CD4-positive, alpha-beta T cell treated with Interleukin-15 for 4 hours (primary cell): ENCODE results near the gene CPNE8.

Experiments
- DNase-seq: peaks from one replicate; pipeline ENCODE4 v3.0.0-alpha.2; 2020; ENCODE audit warnings: low spot score

The CPNE8 gene

DNA sequence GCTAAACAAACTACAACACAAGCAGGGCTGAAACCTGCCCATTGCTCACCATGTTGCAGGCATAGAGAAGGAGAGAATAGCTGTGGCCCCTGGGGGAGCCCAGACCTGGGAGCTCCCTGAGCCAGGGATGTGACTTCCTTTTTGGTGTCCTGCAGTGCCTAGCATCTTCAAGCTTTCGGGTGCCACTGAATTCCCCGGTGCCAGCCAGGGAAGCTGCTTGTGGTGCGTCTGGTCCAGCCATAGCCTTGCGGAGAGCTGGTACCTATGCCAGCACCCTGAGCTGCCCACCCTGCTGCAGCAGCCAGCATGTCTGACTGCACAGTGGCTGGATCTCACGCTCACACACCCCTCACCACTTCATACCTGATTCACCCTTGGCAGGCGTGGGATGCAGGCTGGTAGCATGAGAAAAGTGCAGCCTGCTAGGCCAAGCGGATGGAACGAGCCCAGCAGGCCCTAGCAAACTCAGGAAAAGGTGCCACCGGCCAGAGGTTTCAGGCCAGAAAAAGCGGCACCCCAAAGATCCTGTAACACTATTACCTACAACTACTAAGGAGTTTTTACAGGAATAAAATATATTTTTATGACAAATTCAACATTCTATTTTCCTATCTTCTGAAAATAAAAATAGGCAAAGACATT lies 183.7 kb downstream of the CPNE8 start:
- no peak for DNase-seq

GRCh38 chr12:38720661-38721060 lies 184.7 kb downstream of the CPNE8 start:
- DNase-seq = no peak

DNA sequence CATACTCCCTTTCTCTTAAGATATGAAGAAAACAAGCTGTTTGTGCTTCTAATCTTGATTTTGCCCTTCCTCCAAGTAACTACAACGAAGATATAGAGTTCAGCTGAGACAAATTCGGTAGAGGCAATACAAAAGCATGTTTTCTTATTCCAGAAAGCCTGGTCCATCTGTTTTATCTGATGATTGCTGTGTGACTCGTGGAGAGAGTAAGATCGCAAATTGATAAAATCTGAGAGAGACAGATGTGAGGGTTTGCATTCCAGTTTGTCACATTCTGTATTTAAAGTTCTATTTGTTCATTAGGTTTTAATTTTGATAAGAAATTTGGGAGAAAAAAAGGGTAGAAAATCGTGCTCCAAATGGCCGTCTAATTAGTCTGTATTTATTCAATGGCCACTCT lies 192.1 kb downstream of the CPNE8 start:
- no peak for DNase-seq

DNA sequence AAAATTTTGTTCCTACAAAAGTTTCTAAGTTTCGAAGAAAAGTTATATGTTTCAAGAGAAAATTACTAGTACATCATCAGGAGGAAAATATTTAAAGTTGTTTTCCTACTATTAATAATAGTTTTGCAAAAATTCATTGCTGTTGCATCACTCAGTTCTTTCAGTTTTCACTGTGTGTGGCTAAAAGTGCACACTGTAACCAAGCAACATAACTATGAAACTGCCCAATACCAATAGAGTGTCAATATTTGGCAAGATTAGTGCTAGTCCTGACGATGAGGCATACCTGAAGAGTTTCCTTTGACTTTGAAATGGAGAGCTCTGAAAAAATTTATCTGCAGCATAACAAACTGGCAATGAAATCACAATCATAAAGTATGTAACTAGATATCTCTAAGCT lies 194.3 kb downstream of the CPNE8 start:
- no peak for DNase-seq

GRCh38 chr12:38708466-38708865 lies 196.9 kb downstream of the CPNE8 start:
- no peak for DNase-seq

DNA sequence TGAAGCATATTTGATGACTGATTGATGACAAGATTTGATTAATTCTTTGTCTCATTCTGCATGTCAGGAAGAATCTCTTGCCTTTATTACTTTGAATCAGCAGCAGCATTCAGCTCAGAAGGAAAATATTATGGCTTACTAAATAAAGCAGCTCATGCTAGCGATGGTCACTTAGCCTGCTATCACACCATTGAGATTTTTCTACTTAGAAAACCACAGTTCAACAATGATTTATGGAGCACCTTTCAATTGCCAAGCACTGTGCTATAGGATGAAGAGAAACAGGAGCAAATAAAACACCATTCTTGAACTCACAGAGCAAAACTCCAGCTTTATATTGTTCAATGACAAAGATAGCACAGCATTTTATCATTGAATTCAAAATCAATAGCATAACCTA lies 197.7 kb downstream of the CPNE8 start:
- DNase-seq = no peak

- DNase-seq = no peak
Observed at GRCh38 chr12:38697289-38697688, 208.1 kb downstream of the CPNE8 start.

- DNase-seq = no peak
Observed at GRCh38 chr12:38695057-38695456, 210.3 kb downstream of the CPNE8 start.

DNA sequence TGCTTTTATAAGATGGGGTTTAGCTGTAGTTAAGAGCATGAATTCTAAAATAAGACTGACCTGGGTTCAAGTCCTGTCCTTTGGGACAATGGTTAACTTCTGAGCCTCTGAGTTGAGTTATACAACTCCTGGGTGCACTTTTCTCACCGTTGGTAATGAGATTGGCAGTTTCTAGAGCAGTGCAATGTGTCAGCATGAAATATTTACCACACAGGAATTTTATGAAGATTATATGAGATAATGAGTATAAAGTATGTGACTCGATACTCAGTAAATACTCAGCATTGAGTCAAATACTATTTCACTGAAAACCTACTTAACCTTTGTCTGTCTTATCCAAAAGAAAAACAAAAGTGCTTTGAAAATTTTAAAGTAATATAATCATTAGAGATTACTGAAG lies 214.2 kb downstream of the CPNE8 start:
- DNase-seq = no peak

- no peak for DNase-seq
Observed at GRCh38 chr12:38690646-38691045, 214.7 kb downstream of the CPNE8 start.

DNA sequence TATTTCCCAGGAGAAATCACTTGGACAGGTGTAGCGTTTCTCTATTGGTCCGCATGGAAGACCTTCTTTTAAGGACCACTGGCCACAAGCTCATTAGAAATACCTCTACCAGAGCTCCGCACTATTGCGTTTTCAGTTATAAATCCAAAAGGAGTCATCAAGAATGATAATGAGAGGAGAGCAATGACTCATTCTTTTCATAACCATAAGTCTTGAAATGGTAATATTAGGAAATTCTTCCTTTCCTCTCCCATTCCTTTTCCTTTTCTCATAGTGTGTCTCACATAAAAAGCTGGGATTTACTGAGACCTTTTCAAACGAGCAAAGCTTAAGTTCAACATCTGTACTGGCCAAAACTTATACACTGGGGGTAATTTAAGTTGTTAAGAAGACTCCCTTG lies 215.7 kb downstream of the CPNE8 start:
- DNase-seq = no peak

DNA sequence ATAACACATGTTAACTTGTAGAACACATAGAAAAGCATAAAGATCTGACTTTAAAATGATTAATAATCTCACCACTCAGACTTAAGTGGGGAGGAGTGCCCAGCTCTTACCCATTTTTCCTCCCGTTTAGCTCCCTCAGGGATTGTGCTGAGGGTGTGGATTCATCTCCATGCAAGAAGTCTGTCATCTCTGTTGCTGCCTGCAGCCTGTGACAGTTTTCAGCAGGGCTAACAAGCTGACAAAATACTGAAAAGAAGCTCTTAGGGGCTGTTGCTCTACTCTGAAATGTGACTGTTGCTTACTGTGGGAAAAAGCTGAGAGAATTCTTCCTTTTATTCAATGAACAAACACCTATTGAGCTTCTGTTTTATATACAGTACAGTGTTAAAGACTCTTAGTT lies 216.2 kb downstream of the CPNE8 start:
- no peak for DNase-seq

DNA sequence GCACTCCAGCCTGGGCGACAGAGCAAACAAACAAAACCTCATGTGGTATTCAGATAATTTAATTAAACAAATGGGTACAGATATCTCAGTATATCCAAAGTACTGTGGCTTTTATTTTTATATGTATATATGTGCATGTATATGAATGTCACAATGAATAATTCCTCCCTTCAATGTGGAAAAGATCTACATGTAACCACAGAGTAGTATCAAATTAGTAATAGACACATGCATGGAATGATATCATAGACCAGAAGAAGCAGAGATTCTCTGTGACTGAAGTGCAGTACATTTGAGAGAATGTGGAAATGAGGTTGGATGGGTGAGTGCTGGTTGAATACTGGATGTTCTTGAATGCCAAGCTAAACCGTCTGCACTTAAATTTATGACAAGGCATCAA lies 222.9 kb downstream of the CPNE8 start:
- DNase-seq = no peak

GRCh38 chr12:38669530-38669929 lies 235.9 kb downstream of the CPNE8 start:
- no peak for DNase-seq

GRCh38 chr12:38669081-38669480 lies 236.3 kb downstream of the CPNE8 start:
- no peak for DNase-seq

GRCh38 chr12:38666425-38666824 lies 239.0 kb downstream of the CPNE8 start:
- no peak for DNase-seq

DNA sequence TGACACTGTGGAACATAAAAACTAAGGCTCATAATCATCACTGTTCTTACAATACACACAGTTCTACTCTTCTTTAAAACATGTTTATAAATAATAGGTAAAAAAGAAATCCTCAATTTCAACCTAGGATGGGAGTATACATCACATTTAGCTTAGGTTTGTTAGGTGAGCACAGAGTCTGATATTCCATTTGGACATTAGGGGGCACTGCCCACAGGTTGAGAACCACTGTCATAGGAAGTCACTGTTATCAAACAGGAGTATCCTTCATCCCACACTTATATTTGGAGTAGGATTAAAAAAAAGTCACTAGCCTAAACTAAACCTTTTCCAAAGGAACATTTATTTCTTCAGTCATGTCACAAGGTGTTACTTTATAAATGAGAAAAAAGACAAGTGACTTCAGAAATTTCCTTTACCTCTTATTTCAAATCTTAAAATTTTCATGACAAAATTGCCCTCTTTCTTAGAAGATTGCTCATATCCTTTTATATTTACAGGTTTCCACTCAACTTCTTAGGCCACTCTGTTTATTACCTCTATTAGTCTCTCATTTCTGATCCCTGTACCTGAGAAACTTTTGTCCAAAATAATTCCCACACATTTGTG lies 240.6 kb downstream of the CPNE8 start:
- DNase-seq = no peak

- DNase-seq = no peak
Observed at GRCh38 chr12:38662829-38663228, 242.6 kb downstream of the CPNE8 start.

GRCh38 chr12:38653650-38654049 lies 251.7 kb downstream of the CPNE8 start:
- DNase-seq = no peak

GRCh38 chr12:38648813-38649212 lies 256.6 kb downstream of the CPNE8 start:
- DNase-seq = no peak

DNA sequence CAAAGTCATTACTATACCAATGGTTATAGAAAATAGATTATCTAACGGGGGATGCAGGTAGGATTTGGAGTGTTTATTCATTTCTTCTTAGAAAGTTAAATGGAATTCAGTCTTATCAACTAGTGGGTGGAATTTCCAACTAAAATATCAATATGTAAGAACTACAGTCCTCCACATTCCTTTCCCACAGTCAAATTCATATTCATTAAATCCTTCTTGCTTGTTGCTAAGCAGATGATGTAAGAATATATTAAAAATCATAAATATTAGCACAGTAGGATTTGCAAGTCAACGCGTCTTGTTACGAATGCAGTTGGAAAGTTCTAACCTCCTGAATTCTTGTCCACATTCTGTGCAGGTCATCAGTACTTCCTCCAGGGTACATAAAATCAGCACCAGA lies 259.2 kb downstream of the CPNE8 start:
- no peak for DNase-seq

DNA sequence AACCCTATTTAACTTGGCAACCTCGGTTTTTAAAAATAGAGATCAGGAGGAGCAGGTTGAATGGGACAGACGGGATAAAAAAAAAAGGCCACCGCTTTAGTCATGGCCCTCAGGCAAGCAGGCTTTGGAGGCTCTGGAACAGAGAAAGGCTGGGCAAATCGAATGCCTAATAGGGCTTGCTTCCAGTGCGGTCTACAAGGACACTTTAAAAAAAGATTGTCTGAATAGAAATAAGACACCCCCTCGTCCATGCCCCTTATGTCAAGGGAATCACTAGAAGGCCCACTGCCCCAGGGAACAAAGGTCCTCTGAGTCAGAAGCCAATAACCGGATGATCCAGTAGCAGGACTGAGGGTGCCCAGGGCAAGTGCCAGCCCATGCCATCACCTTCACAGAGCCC lies 265.8 kb downstream of the CPNE8 start:
- no peak for DNase-seq

- DNase-seq = no peak
Observed at GRCh38 chr12:38638401-38638800, 267.0 kb downstream of the CPNE8 start.

GRCh38 chr12:38633511-38633910 lies 271.9 kb downstream of the CPNE8 start:
- DNase-seq = no peak
